Measurements from ENCODE around the gene ETS1.

The ETS1 gene

GRCh38 chr11:128476729-128477128 lies 110.6 kb downstream of the ETS1 start:
- TF ChIP-seq POLR2A (IDR thresholded peaks at IDR 0.05; ENCODE audit: low read depth, low read length) = no peak
- FAIRE-seq (no peak), DNase-seq (ENCODE audit: insufficient read length, low spot score) (no peak)

GRCh38 chr11:128476049-128476448 lies 111.3 kb downstream of the ETS1 start:
- TF ChIP-seq POLR2A (IDR thresholded peaks at IDR 0.05; ENCODE audit: low read depth, low read length) = no peak
- no peak for DNase-seq (ENCODE audit: insufficient read length, low spot score)
- no peak for FAIRE-seq

GRCh38 chr11:128474036-128474874 lies 113.1 kb downstream of the ETS1 start:
- no peak for TF ChIP-seq POLR2A (IDR thresholded peaks at IDR 0.05; ENCODE audit: low read depth, low read length)
- DNase-seq (ENCODE audit: insufficient read length, low spot score) (no peak), FAIRE-seq (no peak)

- no peak for TF ChIP-seq POLR2A (IDR thresholded peaks at IDR 0.05; ENCODE audit: low read depth, low read length)
- no peak for DNase-seq (ENCODE audit: insufficient read length, low spot score)
- FAIRE-seq = no peak
Measured at GRCh38 chr11:128473636-128474035, 113.7 kb downstream of the ETS1 start.

GRCh38 chr11:128472128-128473089 lies 114.9 kb downstream of the ETS1 start:
- DNase-seq (ENCODE audit: insufficient read length, low spot score) = no peak
- no peak for FAIRE-seq
- no peak for TF ChIP-seq POLR2A (IDR thresholded peaks at IDR 0.05; ENCODE audit: low read depth, low read length)

GRCh38 chr11:128471138-128471661 lies 116.2 kb downstream of the ETS1 start:
- FAIRE-seq (no peak), DNase-seq (ENCODE audit: insufficient read length, low spot score) (no peak)
- TF ChIP-seq POLR2A (IDR thresholded peaks at IDR 0.05; ENCODE audit: low read depth, low read length) = no peak

GRCh38 chr11:128470081-128470480 lies 117.3 kb downstream of the ETS1 start:
- DNase-seq (ENCODE audit: insufficient read length, low spot score) (no peak), FAIRE-seq (no peak)
- TF ChIP-seq POLR2A (IDR thresholded peaks at IDR 0.05; ENCODE audit: low read depth, low read length) = no peak

GRCh38 chr11:128469220-128469619 lies 118.1 kb downstream of the ETS1 start:
- no peak for TF ChIP-seq POLR2A (IDR thresholded peaks at IDR 0.05; ENCODE audit: low read depth, low read length)
- no peak for DNase-seq (ENCODE audit: insufficient read length, low spot score)
- no peak for FAIRE-seq

- DNase-seq (ENCODE audit: insufficient read length, low spot score) = no peak
- no peak for TF ChIP-seq POLR2A (IDR thresholded peaks at IDR 0.05; ENCODE audit: low read depth, low read length)
- FAIRE-seq = no peak
Measured at GRCh38 chr11:128468111-128468510, 119.2 kb downstream of the ETS1 start.

- FAIRE-seq = peak; percentile 96
Measured at GRCh38 chr11:128467610-128468041, 119.7 kb downstream of the ETS1 start.

GRCh38 chr11:128467041-128467440 lies 120.3 kb downstream of the ETS1 start:
- TF ChIP-seq POLR2A (IDR thresholded peaks at IDR 0.05; ENCODE audit: low read depth, low read length) = no peak
- DNase-seq (ENCODE audit: insufficient read length, low spot score) (no peak), FAIRE-seq (no peak)

More at GRCh38 chr11:128467610-128468041, 119.7 kb downstream of the ETS1 start:
- no peak for TF ChIP-seq POLR2A (IDR thresholded peaks at IDR 0.05; ENCODE audit: low read depth, low read length)
- peak; percentile 62 for DNase-seq (ENCODE audit: insufficient read length, low spot score)

- DNase-seq (ENCODE audit: insufficient read length, low spot score) (no peak), FAIRE-seq (no peak)
- TF ChIP-seq POLR2A (IDR thresholded peaks at IDR 0.05; ENCODE audit: low read depth, low read length) = no peak
Measured at GRCh38 chr11:128465946-128466705, 121.2 kb downstream of the ETS1 start.

- DNase-seq (ENCODE audit: insufficient read length, low spot score) (no peak), FAIRE-seq (no peak)
- TF ChIP-seq POLR2A (IDR thresholded peaks at IDR 0.05; ENCODE audit: low read depth, low read length) = no peak
Measured at GRCh38 chr11:128465531-128465930, 121.8 kb downstream of the ETS1 start.

All from H54 (cell line).